HG03064 (cell line): ENCODE results near the gene SLC1A1.

ENCODE experiments used
- ATAC-seq: cut with Tn5 transposase; IDR thresholded peaks from one replicate; pipeline ENCODE4 v1.9.1; 2021; ENCODE audit warnings: low read depth; ENCODE audit not compliant: unreplicated experiment

The SLC1A1 gene

GRCh38 chr9:4573634-4574389 lies 83.5 kb downstream of the SLC1A1 start:
- no peak for ATAC-seq

- peak; percentile 73 for ATAC-seq
Observed at GRCh38 chr9:4574657-4575243, 84.5 kb downstream of the SLC1A1 start.

GRCh38 chr9:4575997-4576396 lies 85.7 kb downstream of the SLC1A1 start:
- no peak for ATAC-seq

GRCh38 chr9:4576448-4576847 lies 86.2 kb downstream of the SLC1A1 start:
- no peak for ATAC-seq

- ATAC-seq, result no peak
Observed at GRCh38 chr9:4579001-4579400, 88.7 kb downstream of the SLC1A1 start.

GRCh38 chr9:4581035-4581760 lies 90.9 kb downstream of the SLC1A1 start:
- no peak for ATAC-seq

GRCh38 chr9:4581861-4582565 lies 91.7 kb downstream of the SLC1A1 start:
- ATAC-seq, result no peak

- ATAC-seq, result no peak
Observed at GRCh38 chr9:4583001-4583400, 92.7 kb downstream of the SLC1A1 start.

GRCh38 chr9:4584636-4585035 lies 94.4 kb downstream of the SLC1A1 start:
- no peak for ATAC-seq

- ATAC-seq, result no peak
Observed at GRCh38 chr9:4585135-4585534, 94.9 kb downstream of the SLC1A1 start.

GRCh38 chr9:4588721-4589120 lies 98.5 kb downstream of the SLC1A1 start:
- ATAC-seq, result no peak

- ATAC-seq, result no peak
Observed at GRCh38 chr9:4590430-4591122, 100.3 kb downstream of the SLC1A1 start.

GRCh38 chr9:4591123-4591500 lies 100.8 kb downstream of the SLC1A1 start:
- ATAC-seq, result no peak

- ATAC-seq, result no peak
Observed at GRCh38 chr9:4592295-4592694, 102.0 kb downstream of the SLC1A1 start.

GRCh38 chr9:4592886-4593285 lies 102.6 kb downstream of the SLC1A1 start:
- ATAC-seq, result no peak

GRCh38 chr9:4594545-4594944 lies 104.3 kb downstream of the SLC1A1 start:
- ATAC-seq, result no peak

- ATAC-seq, result no peak
Observed at GRCh38 chr9:4594994-4595393, 104.7 kb downstream of the SLC1A1 start.

- ATAC-seq, result no peak
Observed at GRCh38 chr9:4596165-4596922, 106.1 kb downstream of the SLC1A1 start.

- no peak for ATAC-seq
Observed at GRCh38 chr9:4600368-4600767, 110.1 kb downstream of the SLC1A1 start.

- no peak for ATAC-seq
Observed at GRCh38 chr9:4603830-4604229, 113.6 kb downstream of the SLC1A1 start.
